Tibial nerve (tissue), 4 donors: ENCODE data around the gene IMPDH1. TPM values are rescaled to one million over a fixed set of nuclear protein-coding genes. Genes with fewer than 3 reads are reported as not detected.

Experiments
- DNase-seq, 2 donors: peaks; one replicate each; pipeline ENCODE4 v3.0.0-alpha.2; 2019; ENCODE audit warnings: low spot score in 2 of 2
- H3K27ac ChIP-seq, 4 donors: fragments of 200-600 bp; sonication (generic) in 3 of 4; one replicate each; pipeline ENCODE4 v1.5.1; 2017 to 2019; ENCODE audit warnings: mild to moderate bottlenecking in 1 of 4
- H3K27me3 ChIP-seq, 2 donors: fragments of 200-600 bp; sonication (generic) in 1 of 2; one replicate each; pipeline versions ENCODE4 v1.5.1 to v1.6.0; 2017 to 2019
- H3K36me3 ChIP-seq, 3 donors: fragments of 200-600 bp; sonication (generic); one replicate each; pipeline ENCODE4 v1.5.1; 2018 to 2019
- H3K4me1 ChIP-seq, 4 donors: fragments of 200-600 bp; sonication (generic) in 3 of 4; one replicate each; pipeline ENCODE4 v1.5.1; 2017 to 2019
- H3K4me3 ChIP-seq, 4 donors: fragments of 200-600 bp; sonication (generic) in 3 of 4; one replicate each; pipeline ENCODE4 v1.5.1; 2017 to 2019; ENCODE audit warnings: mild to moderate bottlenecking in 1 of 4, moderate library complexity in 1 of 4
- H3K9me3 ChIP-seq, 4 donors: fragments of 200-600 bp; sonication (generic) in 3 of 4; one replicate each; pipeline ENCODE4 v1.5.1; 2017 to 2019
- CTCF ChIP-seq, 5 experiments: fragments of 200-600 bp in 3 of 5; fragments of 450-650 bp in 2 of 5; sonication (generic) in 3 of 5; IDR thresholded peaks; one replicate each; pipeline ENCODE4 v1.5.1; 2016 to 2019; ENCODE audit warnings: antibody characterized with exemption in 5 of 5, mild to moderate bottlenecking in 3 of 5, moderate library complexity in 2 of 5
- EP300 ChIP-seq, 2 donors: sonication (generic); formaldehyde crosslinking; IDR thresholded peaks; one replicate each; pipeline ENCODE4 v1.6.1; 2017; ENCODE audit warnings: antibody characterized with exemption in 2 of 2, mild to moderate bottlenecking in 1 of 2
- POLR2A ChIP-seq, 2 donors: fragments of 450-650 bp; IDR thresholded peaks; one replicate each; pipeline ENCODE4 v1.6.1; 2017; ENCODE audit warnings: antibody characterized with exemption in 2 of 2, mild to moderate bottlenecking in 2 of 2, moderate library complexity in 2 of 2
- WGBS, 2 donors: methylation state at CpG; one replicate each; pipeline ENCODE4 v1.1.5; 2018; 5-methylcytosine and 5-hydroxymethylcytosine counted together
- total RNA-seq, 4 donors: library from RNA; depleted of rRNA; stranded (reverse); fragments of >200 nt; gene quantifications; one replicate each; pipeline ENCODE4 v1.1.0, GENCODE V29; 2016

IMPDH1 gene
- total RNA-seq, 4 donors from 2014 or later = 50.2 to 102 (median 74.0) TPM

- no peak for TF ChIP-seq EP300 (IDR thresholded peaks at IDR 0.05)
- no peak for TF ChIP-seq CTCF (IDR thresholded peaks at IDR 0.05)
- no peak for TF ChIP-seq POLR2A (IDR thresholded peaks at IDR 0.05)
- H3K27me3 ChIP-seq = peaks cover 0 to 38% of the 10 kb centered on the region in 2 donors
- H3K4me1 ChIP-seq = peaks cover 0 to 27% (median 9%) of the 10 kb centered on the region in 4 donors
- H3K4me3 ChIP-seq = no peak overlapping the region
- no peaks in the 10 kb centered on the region for H3K36me3 ChIP-seq
- no peaks in the 10 kb centered on the region for H3K9me3 ChIP-seq
- 70 to 83% methylated on average over 6 of the region's 6 CpGs for WGBS, 2 donors
- no peak for DNase-seq
- no peak overlapping the region for H3K27ac ChIP-seq
These were observed 52.6 kb downstream of the IMPDH1 start for GRCh38 chr7:128357217-128357613.

GRCh38 chr7:128356546-128357216 is 53.1 kb downstream of the IMPDH1 start:
- no peaks in the 10 kb centered on the region for H3K9me3 ChIP-seq
- no peak for DNase-seq
- H3K4me3 ChIP-seq = no peak overlapping the region
- no peaks in the 10 kb centered on the region for H3K36me3 ChIP-seq
- 71 to 76% methylated on average over 2 of the region's 2 CpGs for WGBS, 2 donors
- no peak overlapping the region for H3K27ac ChIP-seq
- peaks cover 0 to 25% (median 8%) of the 10 kb centered on the region in 4 donors for H3K4me1 ChIP-seq
- no peak for TF ChIP-seq CTCF (IDR thresholded peaks at IDR 0.05)
- TF ChIP-seq EP300 (IDR thresholded peaks at IDR 0.05) = no peak
- no peak for TF ChIP-seq POLR2A (IDR thresholded peaks at IDR 0.05)
- peaks cover 0 to 38% of the 10 kb centered on the region in 2 donors for H3K27me3 ChIP-seq

GRCh38 chr7:128353610-128354009 is 56.2 kb downstream of the IMPDH1 start:
- Histone ChIP-seq H3K4me1 (peaks cover 0 to 18% (median 8%) of the 10 kb centered on the region in 4 donors), H3K27me3 (peaks cover 0 to 46% of the 10 kb centered on the region in 2 donors), H3K9me3 (no peaks in the 10 kb centered on the region), H3K36me3 (no peaks in the 10 kb centered on the region), H3K27ac (no peak overlapping the region), H3K4me3 (no peak overlapping the region)
- WGBS, 2 donors = 100% methylated on average over 1 of the region's 1 CpG
- no peak for DNase-seq
- TF ChIP-seq EP300 (IDR thresholded peaks at IDR 0.05) (no peak), POLR2A (IDR thresholded peaks at IDR 0.05) (no peak), CTCF (IDR thresholded peaks at IDR 0.05) (no peak)

GRCh38 chr7:128353189-128353588 is 56.6 kb downstream of the IMPDH1 start:
- H3K9me3 ChIP-seq = no peaks in the 10 kb centered on the region
- no peak overlapping the region for H3K27ac ChIP-seq
- no peak for DNase-seq
- H3K4me3 ChIP-seq = no peak overlapping the region
- H3K36me3 ChIP-seq = no peaks in the 10 kb centered on the region
- peaks cover 0 to 18% (median 8%) of the 10 kb centered on the region in 4 donors for H3K4me1 ChIP-seq
- peaks cover 0 to 46% of the 10 kb centered on the region in 2 donors for H3K27me3 ChIP-seq
- WGBS, 2 donors = 85 to 91% methylated on average over 3 of the region's 3 CpGs
- TF ChIP-seq CTCF (IDR thresholded peaks at IDR 0.05) (no peak), EP300 (IDR thresholded peaks at IDR 0.05) (no peak), POLR2A (IDR thresholded peaks at IDR 0.05) (no peak)

GRCh38 chr7:128352636-128353035 is 57.1 kb downstream of the IMPDH1 start:
- DNase-seq = no peak
- WGBS, 2 donors = 67 to 70% methylated on average over 8 of the region's 8 CpGs
- TF ChIP-seq EP300 (IDR thresholded peaks at IDR 0.05) = no peak
- no peak for TF ChIP-seq POLR2A (IDR thresholded peaks at IDR 0.05)
- TF ChIP-seq CTCF (IDR thresholded peaks at IDR 0.05) = no peak
- Histone ChIP-seq H3K4me3 (no peak overlapping the region), H3K27me3 (peaks cover 0 to 46% of the 10 kb centered on the region in 2 donors), H3K36me3 (no peaks in the 10 kb centered on the region), H3K4me1 (peaks cover 0 to 18% (median 8%) of the 10 kb centered on the region in 4 donors), H3K27ac (no peak overlapping the region), H3K9me3 (no peaks in the 10 kb centered on the region)
